DOHH2 (cell line): Measurements from ENCODE around the gene CRADD.
"Not testable (repeated sequence)": the region's sequence is repeated elsewhere in the genome, so short reads cannot be mapped to it uniquely, and the experiment has no call there.

Source experiments
- H3F3A ChIP-seq: fragments of 200-600 bp; sonication (generic), shearing (Covaris generic); 2 replicates; pipeline ENCODE4 v1.6.0; 2016; ENCODE audit warnings: antibody characterized with exemption, mild to moderate bottlenecking; ENCODE audit not compliant: control insufficient read depth, insufficient read depth
- H3K27ac ChIP-seq: fragments of 200-600 bp; sonication (generic); 2 replicates; pipeline ENCODE4 v1.5.1; 2014; ENCODE audit warnings: low read depth, mild to moderate bottlenecking, low read length, moderate library complexity
- H3K27me3 ChIP-seq: fragments of 200-600 bp; sonication (generic); 2 replicates; pipeline ENCODE4 v1.6.1; 2014; ENCODE audit warnings: mild to moderate bottlenecking, low read length, mixed read lengths; ENCODE audit not compliant: control insufficient read depth
- H3K36me3 ChIP-seq: fragments of 200-600 bp; sonication (generic); 2 replicates; pipeline ENCODE4 v1.6.1; 2014; ENCODE audit warnings: mild to moderate bottlenecking, low read length, moderate library complexity, mixed read lengths; ENCODE audit not compliant: control insufficient read depth
- H3K4me1 ChIP-seq: fragments of 200-600 bp; sonication (generic); 2 replicates; pipeline ENCODE4 v1.6.1; 2014; ENCODE audit warnings: mild to moderate bottlenecking, low read length, mixed read lengths; ENCODE audit not compliant: control insufficient read depth
- H3K4me2 ChIP-seq: fragments of 200-600 bp; sonication (generic); 2 replicates; pipeline ENCODE4 v1.6.0; 2014; ENCODE audit warnings: mild to moderate bottlenecking, low read length, moderate library complexity
- H3K4me3 ChIP-seq: fragments of 200-600 bp; sonication (generic); 2 replicates; pipeline ENCODE4 v1.5.1; 2014; ENCODE audit warnings: mild to moderate bottlenecking, low read length, mixed read lengths
- H3K79me2 ChIP-seq: fragments of 200-600 bp; sonication (generic); 2 replicates; pipeline ENCODE4 v1.6.1; 2014; ENCODE audit warnings: mild to moderate bottlenecking, low read length, mixed read lengths; ENCODE audit not compliant: control insufficient read depth
- H3K9me2 ChIP-seq: fragments of 200-600 bp; sonication (generic); replicated peaks from 2 replicates; pipeline ENCODE4 v1.6.1; 2014; ENCODE audit warnings: mild to moderate bottlenecking, low read length, mixed read lengths; ENCODE audit not compliant: control insufficient read depth
- H3K9me3 ChIP-seq: fragments of 200-600 bp; sonication (generic); 2 replicates; pipeline ENCODE4 v1.6.1; 2014; ENCODE audit warnings: antibody characterized with exemption, low read length, mixed read lengths; ENCODE audit not compliant: control insufficient read depth, insufficient read depth
- H4K20me1 ChIP-seq: fragments of 200-600 bp; sonication (generic); 2 replicates; pipeline ENCODE4 v1.6.0; 2014; ENCODE audit warnings: low read depth, mild to moderate bottlenecking, antibody characterized with exemption, low read length, moderate library complexity; ENCODE audit not compliant: control insufficient read depth, insufficient read depth
- CTCF ChIP-seq: fragments of 200-600 bp; sonication (generic); IDR thresholded peaks from one replicate; pipeline ENCODE4 v1.5.1; 2014; ENCODE audit warnings: antibody characterized with exemption, mild to moderate bottlenecking, low read depth, low read length; ENCODE audit not compliant: poor library complexity, severe bottlenecking
- EZH2phosphoT487 ChIP-seq: fragments of 200-600 bp; sonication (generic); IDR thresholded peaks from 2 replicates; pipeline ENCODE4 v1.6.1; 2017; ENCODE audit warnings: borderline replicate concordance, mild to moderate bottlenecking, antibody characterized with exemption, low read length, moderate library complexity, mixed read lengths

Gene CRADD

GRCh38 chr12:93798279-93799151 lies 121.3 kb downstream of the CRADD start:
- Histone ChIP-seq H3K4me3 (no peak overlapping the region), H3K9me2 (no peaks in the 10 kb centered on the region), H3K4me2 (no peak overlapping the region), H4K20me1 (no peaks in the 10 kb centered on the region), H3K9me3 (no peaks in the 10 kb centered on the region), H3K27ac (no peak overlapping the region), H3K36me3 (no peaks in the 10 kb centered on the region), H3K27me3 (no peaks in the 10 kb centered on the region), H3F3A (no peaks in the 10 kb centered on the region), H3K4me1 (no peaks in the 10 kb centered on the region), H3K79me2 (no peaks in the 10 kb centered on the region)
- TF ChIP-seq CTCF (no peak), EZH2phosphoT487 (no peak)

GRCh38 chr12:93801666-93802065 lies 124.5 kb downstream of the CRADD start:
- not testable (repeated sequence) for H3K4me3 ChIP-seq, H3K4me1 ChIP-seq, H3K9me2 ChIP-seq, H3K27me3 ChIP-seq, H4K20me1 ChIP-seq, H3K9me3 ChIP-seq, H3F3A ChIP-seq, H3K79me2 ChIP-seq, H3K27ac ChIP-seq, H3K36me3 ChIP-seq, H3K4me2 ChIP-seq

GRCh38 chr12:93802293-93802692 lies 125.1 kb downstream of the CRADD start:
- Histone ChIP-seq H3K9me2 (no peaks in the 10 kb centered on the region), H3K9me3 (no peaks in the 10 kb centered on the region), H3K4me2 (no peak overlapping the region), H3K79me2 (no peaks in the 10 kb centered on the region), H4K20me1 (no peaks in the 10 kb centered on the region), H3K36me3 (no peaks in the 10 kb centered on the region), H3K27me3 (no peaks in the 10 kb centered on the region), H3K4me3 (no peak overlapping the region), H3K4me1 (no peaks in the 10 kb centered on the region), H3K27ac (no peak overlapping the region), H3F3A (no peaks in the 10 kb centered on the region)
- TF ChIP-seq EZH2phosphoT487 (no peak), CTCF (no peak)

- H4K20me1 ChIP-seq, result no peaks in the 10 kb centered on the region
- no peaks in the 10 kb centered on the region for H3K27me3 ChIP-seq
- H3F3A ChIP-seq, result no peaks in the 10 kb centered on the region
- H3K36me3 ChIP-seq, result no peaks in the 10 kb centered on the region
- H3K4me1 ChIP-seq, result no peaks in the 10 kb centered on the region
- no peaks in the 10 kb centered on the region for H3K9me2 ChIP-seq
- no peak for TF ChIP-seq EZH2phosphoT487
- no peak for TF ChIP-seq CTCF
- no peaks in the 10 kb centered on the region for H3K79me2 ChIP-seq
- no peaks in the 10 kb centered on the region for H3K9me3 ChIP-seq
- H3K4me3 ChIP-seq, result no peak overlapping the region
- no peak overlapping the region for H3K4me2 ChIP-seq
- no peak overlapping the region for H3K27ac ChIP-seq
Observed at GRCh38 chr12:93802698-93803423, 125.7 kb downstream of the CRADD start.
